Stimulated activated CD8-positive, alpha-beta memory T cell treated with anti-CD3 and anti-CD28 coated beads, Interleukin-12 subunit alpha, Interleukin-12 subunit beta, amount 100 ng/mL, for 4 hours (primary cell): ENCODE data around the gene TWIST2.

Experiments used
- DNase-seq: peaks from one replicate; pipeline ENCODE4 v3.0.0-alpha.2; 2020; ENCODE audit warnings: low read depth

The TWIST2 gene

DNA sequence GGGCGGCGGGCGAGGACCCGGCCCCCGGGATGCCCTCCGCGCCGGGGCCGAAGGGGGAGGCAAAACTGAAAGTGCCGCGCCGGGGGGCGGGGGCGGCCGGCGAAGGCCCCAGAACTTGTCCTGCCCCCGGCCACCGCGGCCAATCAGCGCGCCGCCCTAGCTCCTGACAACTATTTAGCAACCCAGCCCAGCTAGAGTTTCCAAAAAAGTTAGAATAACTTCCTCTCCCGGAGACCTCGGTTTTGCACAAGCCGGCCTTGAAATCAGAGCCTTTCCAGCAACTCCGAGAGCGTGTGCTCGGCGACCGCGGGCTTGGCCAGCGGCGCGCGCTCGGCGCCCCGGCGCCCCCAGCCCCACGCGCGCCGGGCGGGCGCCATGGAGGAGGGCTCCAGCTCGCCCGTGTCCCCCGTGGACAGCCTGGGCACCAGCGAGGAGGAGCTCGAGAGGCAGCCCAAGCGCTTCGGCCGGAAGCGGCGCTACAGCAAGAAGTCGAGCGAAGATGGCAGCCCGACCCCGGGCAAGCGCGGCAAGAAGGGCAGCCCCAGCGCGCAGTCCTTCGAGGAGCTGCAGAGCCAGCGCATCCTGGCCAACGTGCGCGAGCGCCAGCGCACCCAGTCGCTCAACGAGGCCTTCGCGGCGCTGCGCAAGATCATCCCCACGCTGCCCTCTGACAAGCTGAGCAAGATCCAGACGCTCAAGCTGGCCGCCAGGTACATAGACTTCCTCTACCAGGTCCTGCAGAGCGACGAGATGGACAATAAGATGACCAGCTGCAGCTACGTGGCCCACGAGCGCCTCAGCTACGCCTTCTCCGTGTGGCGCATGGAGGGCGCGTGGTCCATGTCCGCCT, at the start of gene TWIST2:
TWIST2 (plus strand) TSS at position 245 of the 850 bp plus-strand sequence; CDS start at position 376, 131 bp downstream.
- DNase-seq: no peak

DNA sequence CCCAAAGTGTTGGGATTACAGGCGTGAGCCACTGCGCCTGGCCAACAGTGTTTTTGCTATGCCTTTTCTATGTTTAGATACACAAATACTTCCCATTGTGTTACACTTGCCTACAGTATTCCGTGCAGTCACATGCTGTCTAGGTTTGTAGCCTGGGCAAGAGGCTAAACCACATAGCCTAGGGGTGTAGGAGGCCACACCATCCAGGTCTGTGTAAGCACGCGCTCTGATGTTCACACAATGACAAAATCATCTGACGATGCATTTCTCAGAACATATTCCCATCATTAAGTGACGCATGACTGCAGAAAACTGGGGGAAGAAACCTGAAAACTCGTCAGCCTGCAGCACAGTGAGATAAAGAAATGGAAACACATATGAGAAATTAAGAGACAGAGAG, 46.1 kb upstream of the TWIST2 start:
- DNase-seq: no peak

DNA sequence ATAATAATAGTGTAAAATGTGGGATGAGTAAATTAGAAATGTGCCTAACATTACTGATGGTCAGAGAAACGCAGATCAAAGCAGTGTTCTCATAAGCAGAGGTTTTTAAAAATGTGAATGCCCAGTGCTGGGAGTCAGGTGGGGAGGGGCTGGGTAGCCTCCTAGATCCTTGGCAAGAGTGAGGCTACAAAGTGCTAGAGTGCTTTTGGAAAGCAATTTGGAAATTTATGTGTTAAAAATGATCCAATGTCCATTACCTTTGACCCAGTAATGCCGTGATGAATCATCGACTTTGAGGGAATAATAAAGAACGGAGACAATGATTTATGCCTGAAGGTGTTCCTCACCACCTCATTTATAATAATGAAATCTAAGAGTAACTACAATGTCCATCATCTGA, 44.9 kb upstream of the TWIST2 start:
- DNase-seq: no peak

DNA sequence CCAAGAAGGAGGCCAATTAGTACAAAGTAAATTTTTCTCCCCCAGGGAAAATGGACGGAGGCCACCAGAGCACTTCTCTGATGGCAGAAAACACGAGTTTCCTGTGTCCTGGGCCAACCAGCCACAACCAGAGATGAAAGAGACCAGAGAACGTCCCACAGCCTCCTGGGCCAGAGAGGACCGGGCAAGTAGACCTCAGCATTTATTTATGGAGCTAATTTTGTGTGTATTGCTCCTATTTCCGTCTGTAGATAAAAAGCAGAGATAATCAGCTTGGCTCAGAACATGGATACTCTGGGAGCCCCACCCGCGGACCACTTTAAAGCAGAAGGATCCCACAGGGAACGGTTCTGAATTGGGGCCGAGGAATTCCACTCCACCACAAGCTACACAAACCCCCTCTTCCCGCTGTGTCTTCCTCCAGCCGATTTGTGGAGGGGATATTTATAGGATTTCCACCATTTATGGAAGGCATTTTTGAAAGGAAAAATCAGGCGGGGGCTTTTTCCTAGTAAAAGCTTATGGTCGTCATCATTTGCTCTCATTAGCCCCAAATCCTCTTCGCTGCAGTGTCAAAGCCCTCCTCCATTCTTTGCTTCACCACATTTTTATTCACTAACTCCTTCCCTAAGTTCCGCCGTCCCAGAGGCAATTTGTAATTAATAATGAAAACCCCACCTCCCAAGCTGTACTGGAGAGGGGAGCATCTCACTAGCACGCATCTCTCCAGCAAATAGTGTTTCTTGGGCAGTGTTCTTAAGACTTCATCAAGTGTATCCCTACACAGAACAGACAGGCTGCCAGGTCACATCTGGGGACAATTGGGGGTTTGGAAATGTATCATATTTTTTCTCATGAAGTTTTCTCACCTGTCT, 43.7 kb upstream of the TWIST2 start:
- DNase-seq: no peak

DNA sequence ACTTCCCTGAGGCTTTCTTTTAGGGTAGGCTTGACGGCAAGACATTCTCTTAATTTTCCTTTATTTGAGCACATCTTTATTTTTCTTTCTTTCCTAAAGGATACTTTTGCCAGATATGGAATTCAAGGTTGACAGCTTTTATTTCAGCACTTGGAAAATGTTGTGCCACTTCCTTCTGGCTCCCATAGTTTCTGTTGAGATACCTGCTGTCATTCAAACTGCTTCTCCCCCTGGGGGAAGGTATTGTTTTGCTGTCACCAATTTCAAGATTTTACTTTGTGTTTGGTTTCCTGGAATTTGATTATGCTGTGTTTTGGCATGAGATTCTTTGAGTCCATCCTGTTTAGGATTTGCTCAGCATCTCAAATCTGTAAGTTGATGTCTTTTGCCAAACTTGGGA, 39.1 kb upstream of the TWIST2 start:
- no peak for DNase-seq

DNA sequence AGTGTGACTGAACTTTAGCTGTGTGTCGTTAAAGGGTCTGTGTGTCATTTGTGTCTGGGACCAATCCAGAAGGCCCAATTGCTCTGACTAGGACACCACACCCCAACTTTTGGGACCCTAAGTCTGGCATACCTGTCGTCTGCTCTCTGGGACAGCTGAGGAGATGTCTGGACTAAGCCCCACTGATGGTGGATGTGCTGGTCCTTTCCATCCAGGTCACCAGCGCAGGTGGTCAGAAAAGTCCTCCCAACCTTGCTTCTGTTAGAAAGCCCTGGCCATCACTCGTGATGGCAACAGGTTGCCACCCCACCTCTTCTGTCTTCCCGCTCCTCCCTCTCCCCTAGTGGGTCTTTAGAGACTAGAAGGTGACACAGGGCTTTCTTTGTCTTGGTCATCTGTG, 37.6 kb upstream of the TWIST2 start:
- no peak for DNase-seq

DNA sequence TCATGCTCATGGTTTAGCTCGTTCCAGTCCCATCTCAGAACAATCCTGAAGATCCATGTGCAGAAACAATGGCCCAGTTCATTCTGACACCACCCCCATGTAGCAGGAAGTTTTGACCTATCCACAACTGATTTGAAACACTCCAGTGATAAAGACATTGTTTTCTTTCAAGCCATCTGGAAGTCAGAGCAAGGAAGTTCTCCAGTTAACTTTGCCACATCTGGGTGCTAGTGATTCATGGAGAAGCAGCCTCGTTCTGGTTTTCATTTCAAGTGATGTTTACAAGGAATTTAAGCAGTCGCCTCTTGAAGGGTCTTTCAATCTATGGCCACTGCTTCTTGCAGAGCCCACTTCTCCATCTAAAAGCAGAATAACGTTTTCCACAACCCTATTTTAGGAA, 36.6 kb upstream of the TWIST2 start:
- DNase-seq: no peak

DNA sequence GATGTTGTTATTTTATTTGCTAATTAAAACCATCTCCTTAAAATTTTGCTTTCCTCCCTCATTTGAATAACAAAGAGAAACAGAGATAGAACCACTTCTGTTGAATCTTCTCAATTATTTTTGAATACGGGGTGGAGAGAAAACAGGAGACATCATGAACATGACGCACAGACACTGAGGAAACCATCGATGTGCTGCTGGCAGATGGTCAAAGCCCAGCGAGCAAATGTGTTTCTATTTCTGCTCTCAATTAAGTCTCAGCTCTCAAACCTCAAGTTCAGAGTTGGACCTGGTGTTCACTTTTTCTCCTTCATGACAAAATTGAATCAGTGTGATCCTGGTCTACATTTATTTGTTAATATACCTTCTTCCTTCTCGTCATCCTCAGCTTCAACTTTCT, 36.1 kb upstream of the TWIST2 start:
- no peak for DNase-seq

DNA sequence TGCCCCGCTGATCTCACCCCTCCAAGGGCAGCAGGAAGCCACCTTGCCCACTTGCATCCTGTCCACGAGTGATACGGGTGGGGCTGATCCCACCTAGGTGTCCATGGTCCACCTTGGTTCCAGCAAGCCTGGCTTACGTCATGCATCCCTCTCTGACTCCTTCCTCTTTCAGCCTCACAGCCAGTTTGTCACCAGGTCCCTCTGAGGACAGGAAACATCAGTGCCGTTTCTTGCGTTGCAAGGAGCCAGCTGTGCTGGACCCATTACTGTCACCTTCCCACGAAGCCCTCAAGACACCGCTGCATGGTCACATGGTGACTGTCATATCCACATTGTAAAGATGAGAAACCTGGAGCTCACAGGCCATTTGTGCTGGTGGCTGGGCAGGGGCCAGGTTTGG, 34.8 kb upstream of the TWIST2 start:
- no peak for DNase-seq

DNA sequence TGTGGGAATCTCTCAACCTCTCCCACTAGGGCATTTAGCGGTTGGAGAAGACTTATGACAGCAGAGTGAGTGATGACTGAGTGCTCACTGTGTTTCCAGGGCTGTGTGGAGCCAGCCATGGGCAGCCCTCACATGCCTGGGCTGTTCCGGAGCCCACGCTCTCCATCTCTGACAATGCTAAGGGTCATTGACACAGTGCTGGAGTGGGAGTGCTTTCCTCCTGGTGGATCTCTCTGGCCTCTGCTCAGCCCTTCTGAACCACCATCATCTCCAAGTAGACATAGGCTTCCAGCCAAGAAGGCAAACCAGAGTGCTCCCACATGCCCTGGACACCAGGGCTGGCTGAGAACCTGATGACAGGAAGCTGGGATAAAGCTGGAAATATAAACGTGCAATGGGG, 33.1 kb upstream of the TWIST2 start:
- DNase-seq: no peak

DNA sequence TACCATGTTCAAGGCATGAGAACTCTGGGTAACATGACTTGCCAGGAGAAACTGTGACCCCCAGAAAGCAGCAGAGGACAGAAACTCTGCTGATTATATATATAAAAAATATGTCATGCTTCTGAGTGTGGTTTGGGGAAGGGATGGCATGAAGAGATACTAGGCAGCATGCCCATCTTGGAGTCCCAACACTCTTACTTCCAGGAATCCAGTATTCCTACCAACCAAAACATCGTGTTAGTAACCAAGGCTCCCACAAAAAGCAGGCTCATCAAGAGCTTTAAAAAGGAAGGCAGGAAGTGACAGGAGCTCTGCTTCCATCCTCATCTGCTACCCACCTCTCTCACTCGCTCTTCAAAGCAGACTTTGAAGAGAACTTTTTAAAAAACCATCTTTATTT, 31.6 kb upstream of the TWIST2 start:
- no peak for DNase-seq

DNA sequence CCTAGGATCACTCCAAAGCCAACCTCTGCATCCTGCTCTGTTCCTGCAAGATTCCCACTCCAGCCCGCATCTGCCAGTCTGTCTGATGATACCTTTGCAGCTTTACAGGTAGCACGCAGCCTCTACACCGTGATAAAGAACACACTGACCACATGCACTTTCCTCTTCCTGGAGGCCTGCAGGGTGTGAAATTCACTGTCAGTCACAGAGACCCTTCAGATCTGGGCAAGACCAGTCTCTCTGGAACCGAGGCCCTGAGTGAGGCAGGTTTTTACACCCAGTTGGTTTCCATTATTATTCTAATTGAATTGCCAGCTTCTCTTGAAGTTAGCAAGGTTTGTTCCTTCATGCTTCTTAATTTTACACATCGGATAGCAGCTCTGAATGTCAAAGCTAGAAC, 30.5 kb upstream of the TWIST2 start:
- no peak for DNase-seq

DNA sequence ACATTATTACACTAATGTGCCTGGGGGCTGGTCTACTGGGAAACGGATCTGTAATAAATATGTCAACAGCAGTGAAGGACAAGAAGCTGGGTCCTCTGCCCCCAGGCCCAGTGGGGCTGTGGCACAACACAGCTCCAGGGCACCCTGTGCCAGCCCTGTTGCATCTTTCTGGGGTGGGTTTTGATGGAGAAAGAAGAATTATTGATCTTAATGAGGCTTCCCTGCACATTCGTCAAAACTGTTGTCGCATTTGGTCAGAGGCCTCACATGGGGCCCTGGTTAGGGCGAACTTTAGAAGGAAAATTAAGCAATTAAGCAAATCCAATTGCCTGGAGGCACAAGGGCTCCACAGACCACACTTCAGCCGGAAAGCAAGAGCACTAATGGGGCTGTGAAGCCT, 30.0 kb upstream of the TWIST2 start:
- no peak for DNase-seq

DNA sequence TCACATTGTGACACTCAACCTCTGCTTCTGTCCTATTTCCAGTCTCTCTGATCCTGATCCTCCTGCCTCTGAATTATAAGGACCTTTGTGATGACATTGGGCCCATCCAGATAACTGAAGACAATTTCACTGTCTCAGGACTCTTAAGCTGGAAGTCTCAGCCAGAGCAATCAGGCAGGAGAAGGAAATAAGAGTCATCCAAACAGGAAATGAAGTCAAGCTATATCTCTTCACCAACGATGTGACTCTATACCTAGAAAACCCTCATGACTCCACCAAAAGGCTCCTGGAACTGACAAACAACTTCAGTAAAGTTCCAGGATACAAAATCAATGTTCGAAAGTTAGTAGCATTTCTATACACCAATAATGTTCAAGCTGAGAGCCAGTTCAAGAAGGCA, 29.3 kb upstream of the TWIST2 start:
- no peak for DNase-seq

DNA sequence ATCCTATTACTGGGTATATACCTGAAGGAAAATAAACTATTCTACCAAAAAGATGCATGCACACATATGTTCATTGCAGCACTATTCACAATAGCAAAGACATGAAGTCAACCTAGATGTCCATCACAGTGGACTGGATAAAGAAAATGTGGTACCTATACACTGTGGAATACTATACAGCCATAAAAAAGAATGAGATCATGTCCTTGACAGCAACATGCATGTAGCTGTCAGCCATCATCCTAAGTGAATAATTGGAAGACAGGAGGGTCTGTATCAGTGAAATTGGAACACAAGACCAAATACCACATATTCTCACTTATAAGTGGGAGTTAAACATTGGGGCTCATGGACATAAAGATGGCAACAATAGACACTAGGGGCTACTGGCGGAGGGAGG, 27.7 kb upstream of the TWIST2 start:
- DNase-seq: no peak

DNA sequence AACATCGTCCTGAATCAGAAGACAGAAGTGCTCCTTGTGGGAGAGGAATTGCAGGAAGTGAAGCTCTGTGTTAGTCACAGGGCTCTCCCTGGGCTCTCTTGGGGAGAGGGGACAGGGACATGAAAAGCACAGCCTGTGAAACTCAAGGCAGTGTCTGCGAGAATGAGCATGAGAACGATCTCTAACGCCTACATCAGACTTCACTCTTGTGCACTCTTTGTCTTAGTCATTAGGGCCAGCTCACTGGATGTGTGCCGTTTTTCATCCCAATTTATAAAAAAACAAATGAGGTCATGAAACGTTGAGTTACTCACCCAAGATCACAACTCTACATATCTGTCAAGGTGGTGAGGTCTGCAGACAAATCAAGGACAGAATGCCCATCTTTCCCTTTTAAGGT, 27.0 kb upstream of the TWIST2 start:
- DNase-seq: no peak

DNA sequence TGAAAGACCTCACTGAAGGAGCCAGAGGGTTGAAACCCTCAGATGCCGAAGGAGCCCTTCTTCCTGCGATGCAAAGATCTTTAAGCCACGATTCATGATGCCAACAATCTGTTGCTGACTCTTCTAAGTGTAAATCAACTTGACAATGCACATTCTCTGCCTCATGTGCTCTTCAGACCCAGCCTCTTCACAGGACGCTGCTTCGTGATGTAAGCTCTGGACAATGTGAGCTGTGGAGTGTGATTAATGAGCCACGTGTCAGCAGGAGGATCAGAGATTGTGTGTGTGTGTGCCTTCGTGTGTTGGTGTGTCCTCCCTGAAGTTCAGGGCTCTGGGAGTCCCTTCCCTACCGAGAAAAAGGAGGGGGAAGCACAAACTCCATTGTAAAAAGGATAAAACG, 26.5 kb upstream of the TWIST2 start:
- DNase-seq: no peak

DNA sequence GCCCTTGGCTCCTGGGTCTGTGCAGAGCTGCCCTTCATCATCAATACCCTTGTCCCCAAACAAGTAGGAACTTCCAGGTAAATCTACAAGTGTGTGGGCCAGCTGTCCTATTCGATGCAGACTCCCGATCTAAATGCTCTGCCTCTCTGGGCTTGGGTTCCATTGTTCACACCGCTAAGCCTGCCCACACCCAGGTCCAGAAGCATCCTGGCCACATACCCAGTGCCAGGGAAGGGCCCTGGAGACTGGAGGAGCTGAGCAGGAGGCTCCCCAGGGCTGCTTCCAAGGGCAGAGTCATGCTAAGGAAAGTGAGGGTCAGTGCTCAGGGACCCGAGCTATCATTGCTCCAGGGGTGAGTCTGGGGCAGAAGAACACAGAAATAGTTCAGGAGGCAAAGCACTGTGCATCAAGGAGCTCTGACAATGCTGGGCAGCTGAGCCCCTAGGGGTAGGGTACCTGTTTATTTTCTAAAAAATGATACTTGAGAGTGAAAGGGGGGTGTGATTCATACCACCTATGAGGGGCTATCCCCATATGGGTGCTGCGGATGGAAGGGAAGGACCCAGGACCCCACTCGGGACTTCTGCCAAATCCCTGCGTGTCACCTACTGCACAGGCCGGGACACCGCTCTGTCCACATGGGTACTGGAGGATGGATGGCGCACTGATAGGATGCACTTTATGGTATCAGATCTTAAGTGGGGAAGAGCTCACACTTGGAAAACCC, 25.8 kb upstream of the TWIST2 start:
- DNase-seq: no peak

DNA sequence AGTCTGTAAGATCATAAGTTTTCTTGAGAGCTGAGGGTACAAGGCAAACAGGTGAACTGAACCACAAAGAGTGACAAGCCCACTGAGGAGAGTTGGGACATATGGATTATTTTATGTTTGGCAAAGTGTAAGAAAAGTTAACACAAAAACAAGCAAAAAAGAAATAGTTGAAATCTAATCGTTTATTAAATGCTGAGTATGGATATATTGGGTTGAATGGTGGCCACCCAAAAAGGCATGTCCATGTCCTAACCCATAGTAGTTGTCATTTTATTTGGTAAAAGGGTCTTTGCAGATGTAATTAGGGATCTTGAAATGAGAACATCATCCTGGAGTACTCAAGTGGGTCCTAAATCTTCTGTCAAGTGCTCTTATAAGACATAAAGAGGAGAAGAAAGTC, 24.9 kb upstream of the TWIST2 start:
- DNase-seq: no peak

DNA sequence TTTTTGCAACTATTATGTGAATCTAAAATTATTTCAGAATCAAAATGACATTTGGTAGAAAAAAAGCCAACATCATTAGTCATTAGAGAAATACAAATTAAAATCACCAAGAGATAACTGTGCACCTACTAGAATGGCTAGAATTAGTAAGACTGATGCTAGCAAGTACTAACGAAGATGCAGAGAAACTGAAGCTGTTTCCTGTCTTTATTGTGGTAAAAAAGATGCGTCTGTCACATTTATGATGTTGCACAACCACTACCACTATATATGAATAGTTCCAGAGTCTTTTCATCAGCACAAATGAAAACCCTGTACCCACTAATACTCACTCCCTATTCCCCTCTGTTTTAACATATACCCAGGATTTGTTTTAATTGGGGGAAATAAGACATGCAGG, 16.7 kb upstream of the TWIST2 start:
- no peak for DNase-seq

DNA sequence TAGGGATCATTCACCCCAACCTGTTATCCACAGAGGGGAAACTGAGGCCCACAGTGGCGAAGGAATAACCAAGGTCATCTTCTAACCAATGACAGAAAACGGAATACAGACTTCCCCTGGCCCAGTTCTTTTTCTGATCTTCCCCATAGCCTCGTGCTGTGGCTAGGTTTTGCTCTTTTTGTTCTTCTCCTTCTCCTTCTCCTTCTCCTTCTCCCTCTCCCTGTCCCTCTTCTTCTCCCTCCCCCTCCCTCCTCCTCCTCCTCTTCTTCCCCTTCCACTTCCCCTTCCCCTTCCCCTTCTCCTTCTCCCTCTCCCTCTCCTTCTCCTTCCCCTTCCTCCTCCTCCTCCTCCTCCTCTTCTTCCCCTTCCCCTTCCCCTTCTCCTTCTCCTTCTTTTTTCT, 12.9 kb upstream of the TWIST2 start:
- no peak for DNase-seq

DNA sequence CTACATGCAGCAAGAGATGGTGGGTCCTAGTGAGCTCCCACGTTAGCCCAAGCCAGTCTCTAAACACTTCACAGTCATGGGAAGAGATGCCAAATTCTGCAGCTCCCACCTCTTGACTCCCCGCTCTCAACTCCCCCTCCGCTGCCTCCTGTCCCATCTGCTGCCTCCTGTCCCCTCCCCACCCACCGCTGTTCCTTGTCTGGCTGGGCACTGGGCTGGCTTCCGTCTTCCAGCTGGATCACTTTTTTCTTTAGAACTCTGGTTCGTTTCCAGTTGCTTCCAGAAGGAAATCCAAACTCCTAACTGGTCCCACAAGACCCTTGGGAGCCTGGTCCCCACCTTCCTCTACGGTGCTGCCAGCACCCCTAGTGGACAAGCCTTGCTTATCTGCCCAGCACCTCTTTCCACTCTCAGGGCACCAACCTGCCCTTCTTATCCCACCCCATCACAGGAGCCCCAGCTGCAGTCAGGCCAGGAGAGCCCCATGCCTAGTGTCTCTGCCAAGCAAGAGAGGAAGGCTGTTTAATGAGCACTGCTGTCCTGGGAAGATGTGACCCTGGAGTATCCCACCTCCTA, 12.1 kb upstream of the TWIST2 start:
- no peak for DNase-seq
